ENCODE measurements around the gene DLEC1. TPM values are rescaled to one million over a fixed set of nuclear protein-coding genes. Genes with fewer than 3 reads are reported as not detected.

The DLEC1 gene
- polyA plus RNA-seq, 1 experiment = 0.06 TPM

GRCh38 chr3:38165722-38166387 lies 126.8 kb downstream of the DLEC1 start:
- POLR2A ChIA-PET = interaction anchor here (0.6 to 1.5 kb wide), 2 partner anchors 29 to 57 kb away, joined by 3 to 7 read pairs; partner anchors contain the start of gene ACAA1
- H3K4me3 ChIP-seq (ENCODE audit: low read depth, low read length) = peak overlapping the region; percentile 74
- CTCF ChIA-PET = interaction anchor here (0.8 kb wide), 1 partner anchor 82 kb away, joined by 3 read pairs; no protein-coding TSS in a partner anchor
- TF ChIP-seq CTCF (IDR thresholded peaks at IDR 0.05; ENCODE audit: insufficient read depth, low read depth, low read length) = no peak
- H3K27me3 ChIP-seq (ENCODE audit: control insufficient read depth, insufficient read depth, low read length) = no peaks in the 10 kb centered on the region
- H3K36me3 ChIP-seq (ENCODE audit: control insufficient read depth, insufficient read depth, low read length) = no peaks in the 10 kb centered on the region
- no peak for DNase-seq (ENCODE audit: low read depth)

DNA sequence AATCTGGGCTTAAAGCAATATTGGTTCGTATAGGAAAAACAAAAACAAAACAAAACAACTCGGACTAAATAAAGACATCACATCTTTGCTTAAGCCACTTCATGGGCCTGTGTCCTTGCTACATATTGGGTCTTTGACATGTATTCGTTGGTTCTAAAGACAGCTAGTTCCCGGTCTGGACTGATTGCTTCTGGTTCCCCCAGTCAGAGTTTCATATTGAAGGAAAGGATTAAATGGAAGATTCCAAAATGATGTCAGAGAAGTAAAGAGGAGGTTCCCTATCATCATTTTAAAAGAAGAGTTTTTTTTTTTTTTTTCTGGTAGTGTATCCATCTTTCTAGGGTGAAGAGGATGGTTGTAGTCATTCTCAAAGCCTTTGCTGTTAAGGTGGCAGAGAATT lies 128.6 kb downstream of the DLEC1 start:
- ChIA-PET CTCF (no interaction called here), POLR2A (no interaction called here)
- Histone ChIP-seq H3K27me3 (ENCODE audit: control insufficient read depth, insufficient read depth, low read length) (no peaks in the 10 kb centered on the region), H3K4me3 (ENCODE audit: low read depth, low read length) (no peak overlapping the region), H3K36me3 (ENCODE audit: control insufficient read depth, insufficient read depth, low read length) (no peaks in the 10 kb centered on the region)
- TF ChIP-seq CTCF (IDR thresholded peaks at IDR 0.05; ENCODE audit: insufficient read depth, low read depth, low read length) = no peak
- DNase-seq (ENCODE audit: low read depth) = no peak

GRCh38 chr3:38168151-38169026 lies 129.4 kb downstream of the DLEC1 start:
- DNase-seq (ENCODE audit: low read depth) = no peak
- POLR2A ChIA-PET = no interaction called here

GRCh38 chr3:38169027-38169317 lies 130.0 kb downstream of the DLEC1 start:
- ChIA-PET POLR2A (no interaction called here), CTCF (no interaction called here)
- DNase-seq (ENCODE audit: low read depth) = no peak
- TF ChIP-seq CTCF (IDR thresholded peaks at IDR 0.05; ENCODE audit: insufficient read depth, low read depth, low read length) = no peak
- Histone ChIP-seq H3K27me3 (ENCODE audit: control insufficient read depth, insufficient read depth, low read length) (no peaks in the 10 kb centered on the region), H3K36me3 (ENCODE audit: control insufficient read depth, insufficient read depth, low read length) (no peaks in the 10 kb centered on the region), H3K4me3 (ENCODE audit: low read depth, low read length) (no peak overlapping the region)

More at GRCh38 chr3:38168151-38169026, 129.4 kb downstream of the DLEC1 start:
- TF ChIP-seq CTCF (IDR thresholded peaks at IDR 0.05; ENCODE audit: insufficient read depth, low read depth, low read length) = no peak
- CTCF ChIA-PET = no interaction called here
- H3K4me3 ChIP-seq (ENCODE audit: low read depth, low read length) = no peak overlapping the region
- H3K36me3 ChIP-seq (ENCODE audit: control insufficient read depth, insufficient read depth, low read length) = no peaks in the 10 kb centered on the region
- no peaks in the 10 kb centered on the region for H3K27me3 ChIP-seq (ENCODE audit: control insufficient read depth, insufficient read depth, low read length)

- POLR2A ChIA-PET = no interaction called here
- no peak for TF ChIP-seq CTCF (IDR thresholded peaks at IDR 0.05; ENCODE audit: insufficient read depth, low read depth, low read length)
- DNase-seq (ENCODE audit: low read depth) = no peak
- CTCF ChIA-PET = no interaction called here
- Histone ChIP-seq H3K27me3 (ENCODE audit: control insufficient read depth, insufficient read depth, low read length) (no peaks in the 10 kb centered on the region), H3K36me3 (ENCODE audit: control insufficient read depth, insufficient read depth, low read length) (no peaks in the 10 kb centered on the region), H3K4me3 (ENCODE audit: low read depth, low read length) (no peak overlapping the region)
Measured at GRCh38 chr3:38170722-38171121, 131.7 kb downstream of the DLEC1 start.

Measured in BJ (cell line).